Middle frontal gyrus (tissue), 1 donor: ENCODE measurements around the gene FMO4.
A peak's percentile ranks its signal among the peaks of the same experiment; 100 is the strongest.
"Not testable (repeated sequence)": the region's sequence is repeated elsewhere in the genome, so short reads cannot be mapped to it uniquely, and the experiment has no call there.

ENCODE experiments used
- DNase-seq: peaks from one replicate; pipeline ENCODE4 v3.0.0-alpha.2; 2015; ENCODE audit warnings: low spot score; ENCODE audit errors: extremely low spot score

Gene FMO4, protein sequence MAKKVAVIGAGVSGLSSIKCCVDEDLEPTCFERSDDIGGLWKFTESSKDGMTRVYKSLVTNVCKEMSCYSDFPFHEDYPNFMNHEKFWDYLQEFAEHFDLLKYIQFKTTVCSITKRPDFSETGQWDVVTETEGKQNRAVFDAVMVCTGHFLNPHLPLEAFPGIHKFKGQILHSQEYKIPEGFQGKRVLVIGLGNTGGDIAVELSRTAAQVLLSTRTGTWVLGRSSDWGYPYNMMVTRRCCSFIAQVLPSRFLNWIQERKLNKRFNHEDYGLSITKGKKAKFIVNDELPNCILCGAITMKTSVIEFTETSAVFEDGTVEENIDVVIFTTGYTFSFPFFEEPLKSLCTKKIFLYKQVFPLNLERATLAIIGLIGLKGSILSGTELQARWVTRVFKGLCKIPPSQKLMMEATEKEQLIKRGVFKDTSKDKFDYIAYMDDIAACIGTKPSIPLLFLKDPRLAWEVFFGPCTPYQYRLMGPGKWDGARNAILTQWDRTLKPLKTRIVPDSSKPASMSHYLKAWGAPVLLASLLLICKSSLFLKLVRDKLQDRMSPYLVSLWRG

DNA sequence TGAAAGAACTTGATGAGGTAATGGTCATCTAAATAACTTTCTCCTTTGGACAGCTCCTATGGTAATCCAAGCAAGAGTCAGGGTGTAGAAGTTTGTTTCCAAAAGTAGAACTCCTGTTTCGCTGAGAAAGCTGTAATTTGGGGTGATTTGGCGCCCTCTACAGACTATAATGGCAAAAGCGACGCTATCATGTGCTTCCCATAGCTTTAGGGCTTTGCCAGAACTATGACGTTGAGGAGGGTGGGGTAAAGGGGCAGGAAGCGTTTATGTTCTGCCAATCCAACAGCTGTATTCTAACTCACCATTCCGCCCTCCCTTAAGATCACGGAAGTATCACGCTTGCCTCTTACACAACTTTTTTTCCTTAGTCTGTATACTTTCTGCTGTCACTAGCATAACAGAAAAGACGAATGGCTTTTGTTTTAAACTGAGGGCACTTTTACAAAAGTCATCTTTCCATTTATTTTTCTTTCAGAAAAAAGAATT is at the start of gene FMO4:
TSS of gene FMO4 (plus strand) at position 349 of the 486 bp plus-strand sequence. CDS start 5,643 bp downstream, outside the sequence.
- DNase-seq, result peak; percentile 78

DNA sequence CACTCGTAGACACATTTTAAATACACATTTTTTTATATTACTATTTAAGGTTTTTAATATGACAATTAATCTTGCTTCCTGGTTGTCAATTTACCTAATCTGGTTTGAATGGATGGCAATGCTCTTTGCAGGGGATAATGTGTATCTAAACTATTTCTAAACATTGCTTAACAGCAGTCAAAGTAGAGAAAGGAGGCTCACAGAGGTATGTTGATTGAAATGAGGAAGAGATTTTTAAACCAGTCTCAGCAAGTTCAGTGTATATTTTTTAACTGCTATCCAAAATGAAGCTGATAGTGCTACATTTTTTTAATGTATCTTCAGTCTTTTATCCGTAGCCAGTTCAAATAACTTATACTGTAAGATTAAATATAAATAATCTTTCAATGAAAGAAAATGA is 48.3 kb upstream of the FMO4 start:
- DNase-seq, result no peak

DNA sequence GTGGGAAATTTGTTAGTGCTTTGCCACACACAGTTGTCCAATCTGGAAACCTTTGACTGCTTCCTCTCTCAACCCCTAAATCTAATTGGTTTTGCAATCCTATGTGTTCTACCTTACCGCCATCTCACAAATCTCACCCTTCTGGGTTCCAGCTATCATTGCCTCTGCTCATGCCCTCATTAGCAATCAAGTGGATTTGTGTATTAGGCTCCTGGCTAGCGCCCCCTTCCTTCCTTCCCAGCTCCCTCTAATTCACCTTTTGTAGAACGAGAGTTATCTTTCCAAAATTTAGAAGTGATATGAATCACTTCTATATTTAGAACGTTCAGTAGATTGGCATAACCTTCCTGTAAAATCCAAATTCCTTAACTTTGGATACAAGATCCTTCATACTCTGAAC is 47.1 kb upstream of the FMO4 start:
- DNase-seq, result no peak

DNA sequence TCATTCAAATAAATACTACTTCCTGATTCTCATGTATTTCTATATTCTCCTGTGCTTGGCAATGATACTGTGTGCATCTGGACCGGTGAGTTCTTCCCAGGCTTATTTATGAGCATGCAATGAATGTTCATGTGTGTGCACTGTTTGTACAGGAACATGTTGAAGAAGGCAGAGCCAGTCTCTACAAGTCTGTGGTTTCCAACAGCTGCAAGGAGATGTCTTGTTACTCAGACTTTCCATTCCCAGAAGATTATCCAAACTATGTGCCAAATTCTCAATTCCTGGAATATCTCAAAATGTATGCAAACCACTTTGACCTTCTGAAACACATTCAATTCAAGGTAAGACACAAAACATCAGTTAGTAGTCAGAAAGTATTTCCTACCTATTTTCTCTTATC is 46.6 kb upstream of the FMO4 start:
- DNase-seq, result no peak

DNA sequence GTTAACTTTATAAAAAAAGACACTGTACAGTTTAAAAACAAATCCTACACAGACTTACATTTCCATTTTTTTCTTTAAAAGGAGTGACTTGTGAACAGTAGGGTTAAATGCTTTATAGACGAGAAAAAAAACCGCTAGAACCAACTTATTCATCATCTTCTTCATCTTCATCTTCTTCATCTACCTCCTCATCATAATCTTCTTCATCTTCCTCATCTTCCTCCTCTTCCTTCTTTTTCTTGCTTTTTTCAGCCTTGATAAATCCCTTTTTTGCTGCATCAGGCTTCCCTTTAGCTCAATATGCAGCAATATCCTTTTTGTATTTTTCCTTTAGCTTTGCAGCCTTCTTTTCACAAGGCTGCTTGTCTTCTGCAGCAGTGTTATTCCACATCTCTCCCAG is 43.2 kb upstream of the FMO4 start:
- DNase-seq, result no peak

DNA sequence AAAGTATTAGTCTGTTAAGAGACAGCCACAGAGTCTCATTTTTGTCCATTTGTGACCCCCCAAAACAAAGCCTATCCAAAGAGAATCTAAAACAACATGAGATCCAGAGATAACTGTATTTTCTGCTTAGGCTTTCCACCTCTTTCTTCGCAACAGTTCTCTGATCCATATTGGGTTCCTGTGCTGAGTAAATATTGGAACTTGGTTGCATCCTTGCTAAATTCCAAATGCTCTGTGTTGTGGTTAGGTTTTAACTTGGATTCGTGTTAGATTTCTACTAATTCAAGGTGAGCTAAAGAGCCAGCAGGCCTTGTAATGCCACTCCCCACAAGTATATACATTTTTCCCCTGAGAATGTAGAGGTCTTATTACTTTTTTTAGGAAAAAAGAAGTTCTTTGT is 36.4 kb upstream of the FMO4 start:
- no peak for DNase-seq

DNA sequence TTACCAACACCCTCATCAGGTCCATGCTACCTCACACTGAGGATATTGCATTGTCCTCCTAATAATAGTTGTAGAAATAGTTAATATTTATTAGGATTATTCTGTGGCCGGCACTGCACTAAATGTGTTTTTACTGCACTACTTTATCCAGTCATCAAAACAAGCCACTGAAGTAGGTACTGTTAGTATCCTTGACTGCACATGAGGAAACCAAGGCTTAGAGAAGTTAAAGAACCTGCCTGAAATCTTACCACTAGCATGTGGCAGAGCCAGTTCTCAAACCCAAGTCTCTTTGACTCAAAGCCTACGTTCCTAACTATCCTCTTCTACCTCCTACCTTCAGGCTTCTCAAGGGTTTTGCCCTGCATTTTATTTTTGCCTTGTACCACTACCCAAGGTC is 34.7 kb upstream of the FMO4 start:
- DNase-seq, result no peak

DNA sequence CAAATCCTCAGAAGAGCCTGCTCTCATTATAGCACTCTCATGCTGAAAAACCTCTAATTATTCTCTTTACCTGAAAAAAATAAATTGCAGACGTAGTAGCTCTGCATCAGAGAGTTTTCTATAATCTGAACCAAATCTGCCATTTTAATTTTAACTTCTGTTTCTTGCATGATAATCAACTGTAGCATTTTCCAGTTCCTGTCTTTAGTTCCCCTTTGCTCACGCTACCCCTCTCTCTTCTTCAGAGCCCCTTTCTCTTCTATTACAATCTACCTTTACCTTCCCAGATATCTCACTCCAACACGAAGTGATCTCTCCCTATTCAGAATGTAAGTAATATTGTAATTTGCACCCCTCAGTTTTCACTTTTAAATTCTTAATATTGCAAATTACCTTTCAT is 34.3 kb upstream of the FMO4 start:
- DNase-seq, result no peak

DNA sequence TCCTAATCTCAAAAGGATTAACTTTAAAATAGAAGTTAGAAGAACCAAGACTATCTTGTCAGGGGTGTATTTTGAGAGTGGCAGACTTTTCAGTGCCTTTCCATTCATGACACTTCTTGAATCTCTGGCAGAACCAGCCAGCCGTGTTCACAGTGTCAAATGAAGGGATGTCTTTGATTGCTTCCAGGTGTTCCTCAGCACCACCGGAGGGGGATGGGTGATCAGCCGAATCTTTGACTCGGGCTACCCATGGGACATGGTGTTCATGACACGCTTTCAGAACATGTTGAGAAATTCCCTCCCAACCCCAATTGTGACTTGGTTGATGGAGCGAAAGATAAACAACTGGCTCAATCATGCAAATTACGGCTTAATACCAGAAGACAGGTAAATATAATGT is 33.4 kb upstream of the FMO4 start:
- no peak for DNase-seq

DNA sequence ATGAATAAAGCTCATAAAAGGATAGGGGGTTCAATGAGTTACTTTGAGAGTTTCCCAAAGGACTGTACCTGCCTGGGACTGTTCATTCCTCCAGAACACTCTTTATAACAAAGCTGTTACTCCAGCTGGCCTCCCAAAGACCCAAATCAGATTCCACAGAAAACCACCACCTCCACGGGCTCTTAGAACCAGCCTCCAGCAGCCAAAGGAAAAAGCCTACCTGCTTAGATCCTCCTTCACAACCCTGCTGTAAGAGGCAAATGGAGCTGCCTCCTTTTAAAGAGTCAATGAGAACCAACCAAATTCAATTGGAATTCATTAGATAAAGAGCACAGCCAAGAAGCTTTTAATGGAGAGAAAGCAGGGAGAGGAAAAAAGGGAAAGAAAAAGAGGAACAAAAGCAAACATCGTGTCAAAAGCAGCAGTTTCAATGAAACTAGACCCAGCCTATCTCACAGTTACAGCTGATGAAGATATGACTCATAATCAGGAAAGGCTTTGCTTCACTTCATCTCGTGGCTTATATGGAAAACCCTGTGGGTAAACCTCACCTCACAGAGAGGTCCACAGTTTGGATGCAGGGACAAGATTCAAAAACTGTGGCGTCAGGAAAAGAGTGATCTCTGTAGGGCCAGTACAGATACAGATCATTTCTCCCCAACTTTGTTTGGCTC is 27.8 kb upstream of the FMO4 start:
- DNase-seq, result no peak

DNA sequence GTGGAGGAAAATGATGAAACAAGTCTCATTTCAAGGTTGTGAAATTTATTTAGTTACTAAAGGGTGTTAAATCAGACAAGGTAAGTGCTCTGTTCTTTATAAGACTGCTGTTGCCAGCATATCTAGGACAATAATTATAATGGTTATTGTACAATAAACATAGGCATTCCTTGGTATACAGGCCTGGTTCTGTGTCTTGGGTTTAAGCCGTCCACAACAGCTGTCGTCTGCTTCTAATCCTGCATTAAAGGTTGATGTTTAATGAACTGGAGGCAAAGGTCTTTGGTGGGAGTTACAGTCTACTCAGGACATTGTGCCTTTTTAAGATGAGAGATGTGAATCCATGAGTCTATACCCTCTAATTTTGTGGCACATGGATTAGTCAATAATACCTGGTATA is 23.4 kb upstream of the FMO4 start:
- no peak for DNase-seq

DNA sequence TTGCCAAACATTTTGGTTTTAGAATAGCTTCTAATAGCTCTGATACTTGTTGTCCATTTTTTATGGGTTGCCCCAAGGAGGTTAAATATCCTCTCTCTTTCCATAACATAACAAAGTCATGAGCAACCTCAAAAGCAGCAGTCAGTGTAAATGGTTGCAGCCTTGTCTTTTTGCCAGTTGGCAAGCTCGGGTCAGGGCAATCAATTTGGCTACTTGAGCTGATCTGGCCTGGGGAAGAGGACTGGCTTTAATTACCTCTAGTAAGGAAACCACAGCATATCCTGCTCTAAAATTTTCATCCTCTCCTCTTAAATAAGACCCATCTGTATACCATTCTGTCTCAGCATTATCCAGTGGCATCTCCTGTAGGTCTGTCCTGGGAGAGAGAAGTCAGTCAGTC is 21.2 kb upstream of the FMO4 start:
- DNase-seq, result no peak

DNA sequence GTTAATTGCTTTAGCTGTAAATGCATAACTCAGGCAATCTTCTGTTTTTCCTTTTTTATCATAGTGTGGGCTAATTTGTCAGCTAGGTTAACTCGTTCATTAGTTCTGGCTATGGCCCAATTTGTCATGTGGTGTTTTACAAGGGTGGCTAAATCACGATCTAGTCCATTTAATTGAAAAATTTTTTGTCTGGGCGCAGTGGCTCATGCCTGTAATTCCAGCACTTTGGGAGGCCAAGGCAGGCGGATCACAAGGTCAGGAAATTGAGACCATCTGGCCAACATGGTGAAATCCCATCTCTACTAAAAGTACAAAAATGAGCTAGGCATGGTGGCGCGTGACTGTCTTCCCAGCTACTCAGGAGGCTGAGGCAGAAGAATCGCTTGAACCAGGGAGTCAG is 18.6 kb upstream of the FMO4 start:
- not testable (repeated sequence) for DNase-seq

DNA sequence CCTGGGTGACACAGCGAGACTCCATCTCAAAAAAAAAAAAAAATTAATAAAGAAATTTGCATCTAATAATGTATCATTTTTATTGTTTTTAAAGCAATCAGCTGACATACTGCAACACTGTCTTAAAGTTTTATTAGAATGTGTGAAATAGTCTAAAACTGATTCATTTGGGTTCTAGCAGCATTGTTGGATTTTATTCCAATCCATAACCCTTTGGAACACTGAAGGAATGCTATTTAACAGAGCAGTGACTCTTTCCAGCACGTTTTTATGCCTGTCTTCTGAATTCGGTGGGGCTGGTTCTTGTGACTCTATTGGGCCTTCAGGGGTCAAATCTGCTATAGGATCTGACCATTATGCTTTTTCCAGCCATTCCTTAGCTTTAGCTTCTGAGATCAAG is 18.2 kb upstream of the FMO4 start:
- DNase-seq, result no peak

DNA sequence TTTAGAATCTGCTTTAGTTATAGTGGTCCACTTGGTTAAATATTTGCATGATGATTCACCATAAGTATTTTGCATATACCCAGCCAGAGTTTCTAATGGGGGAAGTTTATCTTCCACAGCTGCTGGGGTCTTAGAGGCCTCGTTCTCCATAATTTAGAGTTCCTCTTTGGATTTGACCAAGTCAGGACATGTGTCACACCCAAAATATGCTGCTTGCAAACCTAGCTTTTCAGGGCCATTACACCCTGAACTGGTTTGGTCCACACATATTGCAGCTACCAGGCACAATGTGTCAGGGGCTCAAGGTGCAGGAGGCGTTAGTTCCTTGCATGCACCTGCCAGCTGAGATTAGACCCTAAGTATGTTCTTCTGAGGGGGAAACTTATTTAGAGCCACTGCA is 17.1 kb upstream of the FMO4 start:
- DNase-seq, result no peak

DNA sequence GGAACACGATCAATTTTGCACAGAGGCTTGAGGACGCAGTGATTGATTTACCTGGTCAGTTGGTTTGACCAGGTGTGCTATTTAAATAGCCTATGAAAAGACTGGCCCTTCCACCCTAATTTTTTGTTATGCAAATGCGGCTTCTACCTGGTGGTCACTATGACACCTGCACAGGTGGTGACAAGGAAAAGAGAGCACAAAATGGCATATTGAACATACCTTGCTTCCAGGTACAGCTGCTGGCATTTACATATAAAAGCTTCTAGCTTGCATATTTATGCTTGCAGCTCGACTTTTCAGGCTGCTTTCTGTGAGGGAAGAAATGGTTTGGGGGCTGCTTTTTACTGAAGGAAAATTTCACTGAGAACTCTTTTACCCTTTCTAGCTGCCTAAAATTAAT is 15.3 kb upstream of the FMO4 start:
- no peak for DNase-seq

DNA sequence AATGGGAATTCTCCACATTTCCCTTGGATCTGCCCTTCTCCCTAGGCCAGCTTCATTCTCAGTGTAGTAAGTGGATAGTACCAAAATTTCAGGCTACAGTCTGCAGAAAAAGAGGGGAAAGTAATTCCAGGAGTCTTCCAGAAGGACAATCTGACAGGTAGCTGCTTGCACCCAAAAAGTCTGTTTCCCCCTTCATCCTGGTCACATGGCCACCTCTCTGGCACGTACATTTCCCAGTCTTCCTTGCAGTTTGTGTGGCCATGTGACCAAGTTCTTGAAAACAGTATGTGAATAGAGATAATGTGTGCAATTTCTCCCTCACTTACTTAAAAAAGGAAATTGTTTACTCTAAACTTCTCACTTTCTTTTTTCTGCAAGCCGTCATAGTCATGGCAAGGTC is 14.6 kb upstream of the FMO4 start:
- DNase-seq, result no peak

DNA sequence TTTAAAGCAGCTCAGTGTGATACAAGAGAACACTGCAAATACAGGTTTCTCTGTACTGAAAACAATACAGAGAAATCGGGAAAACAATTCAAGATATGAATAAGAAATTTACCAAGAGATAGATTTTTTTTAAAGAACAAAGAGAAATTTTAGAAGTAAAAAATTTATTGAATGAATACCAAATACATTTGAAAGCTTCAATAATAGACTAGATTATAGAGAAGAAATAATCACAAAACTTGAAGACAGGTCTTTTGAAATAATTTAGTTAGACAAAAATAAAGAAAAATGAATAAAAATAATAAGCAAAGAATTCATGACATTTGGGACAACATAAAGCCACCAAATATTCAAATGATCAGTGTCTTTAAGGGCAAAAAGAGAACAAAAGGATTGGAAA is 13.6 kb upstream of the FMO4 start:
- no peak for DNase-seq

DNA sequence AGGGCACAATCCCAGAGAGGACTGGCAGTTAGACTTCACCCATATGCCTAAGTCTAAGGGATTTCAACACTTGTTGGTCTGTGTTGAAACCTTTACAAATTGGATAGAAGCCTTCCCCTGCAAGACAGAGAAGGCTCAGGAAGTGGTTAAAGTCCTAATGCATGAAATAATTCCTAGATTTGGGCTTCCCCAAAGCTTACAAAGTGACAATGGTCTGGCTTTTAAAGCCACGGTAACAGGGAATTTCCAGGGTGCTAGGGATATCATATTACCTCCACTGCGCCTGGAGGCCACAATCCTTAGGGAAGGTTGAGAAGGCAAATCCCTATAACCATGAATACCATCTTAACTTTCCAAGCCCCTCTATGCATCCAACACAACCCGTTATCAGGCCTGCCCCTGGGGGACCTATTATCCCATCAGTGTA is 3.3 kb upstream of the FMO4 start:
- no peak for DNase-seq

DNA sequence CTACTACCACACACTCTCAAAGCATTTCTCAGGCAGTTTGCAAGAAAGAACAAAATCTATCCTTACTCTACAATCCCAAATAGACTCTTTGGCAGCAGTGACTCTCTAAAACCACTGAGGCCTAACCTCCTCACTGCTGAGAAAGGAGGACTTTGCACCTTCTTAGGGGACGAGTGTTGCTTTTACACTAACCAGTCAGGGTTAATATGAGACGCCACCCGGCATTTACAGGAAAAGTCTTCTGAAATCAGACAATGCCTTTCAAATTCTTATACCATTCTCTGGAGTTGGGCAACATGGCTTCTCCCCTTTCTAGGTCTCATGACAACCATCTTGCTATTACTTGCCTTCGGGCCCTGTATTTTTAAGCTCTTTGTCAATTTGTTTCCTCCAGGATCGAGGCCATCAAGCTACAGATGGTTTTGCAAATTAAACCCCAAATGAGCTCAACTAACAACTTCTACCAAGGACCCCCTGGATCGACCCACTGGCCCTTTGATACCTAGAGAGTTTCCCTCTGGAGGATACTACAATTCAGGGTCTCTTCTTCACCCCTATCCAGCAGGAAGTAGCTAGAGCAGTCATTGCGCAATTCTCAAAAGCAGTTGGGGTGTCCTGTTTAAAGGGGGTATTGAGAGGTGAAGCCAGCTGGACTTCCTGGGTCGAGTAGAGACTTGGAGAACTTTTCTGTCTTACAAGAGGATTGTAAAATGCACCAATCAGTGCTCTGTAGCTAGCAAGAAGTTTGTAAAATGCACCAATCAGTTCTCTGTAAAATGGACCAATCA is 2.0 kb upstream of the FMO4 start:
- no peak for DNase-seq

DNA sequence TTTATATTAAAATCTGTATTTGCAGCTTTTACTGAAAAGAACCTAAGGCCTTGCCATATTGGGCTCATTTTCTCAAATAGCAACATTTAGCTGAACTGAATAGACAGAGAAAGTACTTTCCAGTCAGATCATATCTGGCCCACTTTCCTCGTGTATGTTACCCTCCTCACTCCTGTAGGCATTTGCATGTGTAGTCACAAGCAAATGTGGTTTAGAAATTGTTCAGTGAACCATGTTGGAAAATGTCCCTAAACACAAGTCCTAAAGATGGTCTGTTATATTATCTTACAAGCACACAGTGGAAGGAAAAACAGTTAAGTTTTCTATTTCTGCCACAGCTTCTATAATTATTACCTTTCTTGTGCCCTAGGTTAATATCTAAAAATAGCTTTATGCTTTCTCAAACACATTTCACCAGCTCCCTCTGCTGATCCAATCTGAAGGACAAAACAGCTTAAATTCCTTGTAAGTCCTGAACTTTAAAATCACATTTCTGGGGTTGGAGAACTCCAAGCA is 606 bp upstream of the FMO4 start:
- no peak for DNase-seq

DNA sequence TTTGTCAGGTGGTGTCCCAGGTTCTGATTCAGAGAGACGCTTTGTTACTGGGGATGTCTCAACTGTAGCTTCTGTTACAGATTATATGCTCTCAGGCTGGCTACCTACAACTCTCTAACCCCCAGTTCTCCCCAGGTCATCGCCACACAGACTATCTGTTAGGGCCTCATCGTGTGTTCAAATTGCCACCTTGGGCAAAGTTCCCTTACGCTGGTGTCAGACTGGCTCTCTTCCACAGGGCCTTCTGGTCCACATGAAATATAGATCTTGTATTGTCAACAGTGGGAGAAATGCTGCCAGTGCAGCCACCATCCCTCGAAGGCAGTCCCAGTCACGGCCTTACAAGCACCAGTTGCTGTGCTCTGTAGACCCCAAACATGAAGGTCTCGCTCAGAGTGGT is 15.3 kb downstream of the FMO4 start:
- DNase-seq, result no peak
